HG03571 (cell line): Measurements from ENCODE around the gene NRG3.

Experiments
- ATAC-seq: cut with Tn5 transposase; IDR thresholded peaks from one replicate; pipeline ENCODE4 v1.9.1; 2021; ENCODE audit not compliant: unreplicated experiment

The NRG3 gene

DNA sequence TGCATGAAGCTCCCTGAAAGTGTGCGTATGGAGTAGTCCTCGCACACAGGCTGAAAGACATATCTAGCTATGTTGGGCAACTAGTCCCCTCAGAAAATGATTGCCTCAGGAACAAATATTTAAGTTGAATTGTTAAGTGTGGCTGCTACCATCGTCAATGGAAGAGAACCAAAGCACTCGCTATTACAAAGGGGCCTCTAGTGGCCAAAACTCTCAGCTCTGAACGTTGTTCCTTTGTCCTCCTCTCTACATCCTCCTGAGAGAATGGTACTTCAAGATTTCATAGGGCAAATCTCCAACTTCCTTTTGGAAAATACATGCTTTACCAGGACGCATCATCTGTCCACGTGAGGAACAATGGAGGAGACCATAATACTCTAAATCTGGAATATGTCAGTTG, 209.9 kb downstream of the NRG3 start:
- no peak for ATAC-seq

DNA sequence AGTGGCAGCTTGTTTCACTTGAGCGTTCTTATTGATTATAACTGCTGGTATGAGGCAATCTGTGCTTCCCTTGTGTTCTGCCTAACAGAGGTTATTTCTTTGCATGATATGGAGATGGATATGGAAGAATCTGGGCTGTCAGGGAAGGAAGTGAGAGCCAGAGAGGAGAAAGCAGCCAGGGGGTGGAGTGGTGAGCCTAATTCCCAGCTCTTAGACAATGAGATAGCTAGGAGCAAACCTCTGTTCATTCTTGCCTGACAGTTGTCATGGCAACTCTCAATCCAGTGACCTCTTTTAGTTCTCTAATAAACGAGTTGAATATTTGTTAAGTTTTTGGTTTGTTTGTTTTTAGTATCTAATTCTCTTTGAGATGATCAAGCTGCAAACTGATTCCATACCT, 214.3 kb downstream of the NRG3 start:
- no peak for ATAC-seq

DNA sequence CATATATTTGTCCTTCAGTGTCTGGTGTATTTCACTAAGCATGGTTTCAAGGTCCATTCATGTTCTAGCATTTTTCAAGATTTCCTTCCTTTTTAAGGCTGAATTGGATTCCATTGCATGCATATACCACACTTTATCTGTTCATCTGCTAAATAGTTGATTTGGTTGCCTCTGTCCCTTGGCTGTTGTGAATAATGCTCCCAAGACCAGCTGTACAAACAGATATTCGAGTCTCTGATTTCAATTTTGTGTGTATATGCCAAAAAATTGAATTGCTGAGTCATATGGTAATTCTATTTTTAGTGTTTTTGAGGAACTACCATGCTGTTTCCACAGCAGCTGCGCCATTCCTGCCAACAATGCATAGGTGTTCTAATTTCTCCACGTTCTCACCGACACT, 216.4 kb downstream of the NRG3 start:
- ATAC-seq: no peak

DNA sequence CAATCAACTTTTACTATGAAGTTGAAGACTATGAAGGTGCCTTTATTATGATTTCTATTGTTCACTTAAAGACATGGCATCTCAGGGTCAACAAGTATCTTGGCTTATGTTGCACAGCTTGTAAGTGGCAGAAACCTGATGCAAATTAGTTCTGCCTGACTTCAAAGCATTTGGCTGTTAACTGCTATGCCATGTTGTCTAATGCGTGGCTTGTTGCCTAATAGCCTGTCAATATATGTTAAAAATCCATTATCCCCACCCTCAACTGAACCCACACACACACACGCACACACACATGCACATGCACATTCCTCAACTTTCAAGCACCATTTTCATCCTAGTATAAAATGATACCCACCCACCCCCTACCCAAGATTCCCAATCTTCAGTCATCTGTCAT, 217.1 kb downstream of the NRG3 start:
- no peak for ATAC-seq

DNA sequence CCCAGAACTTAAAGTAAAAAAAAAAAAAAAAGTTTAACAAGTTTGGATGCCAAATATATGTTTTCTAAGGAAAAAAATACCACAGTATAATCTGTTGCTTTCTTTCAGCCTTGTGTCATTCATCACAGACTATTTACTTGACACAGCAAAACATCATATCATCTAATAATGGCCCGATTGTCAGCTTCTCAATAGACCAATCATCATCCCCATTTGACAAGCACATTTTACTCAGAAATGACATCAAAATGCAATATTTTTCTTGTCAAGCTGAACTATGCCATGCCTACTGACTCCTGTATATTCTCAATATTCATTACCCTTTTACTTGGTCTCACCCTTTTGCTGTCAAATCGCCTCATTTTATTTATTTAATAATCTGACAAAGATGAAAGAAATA, 249.7 kb downstream of the NRG3 start:
- ATAC-seq: no peak

DNA sequence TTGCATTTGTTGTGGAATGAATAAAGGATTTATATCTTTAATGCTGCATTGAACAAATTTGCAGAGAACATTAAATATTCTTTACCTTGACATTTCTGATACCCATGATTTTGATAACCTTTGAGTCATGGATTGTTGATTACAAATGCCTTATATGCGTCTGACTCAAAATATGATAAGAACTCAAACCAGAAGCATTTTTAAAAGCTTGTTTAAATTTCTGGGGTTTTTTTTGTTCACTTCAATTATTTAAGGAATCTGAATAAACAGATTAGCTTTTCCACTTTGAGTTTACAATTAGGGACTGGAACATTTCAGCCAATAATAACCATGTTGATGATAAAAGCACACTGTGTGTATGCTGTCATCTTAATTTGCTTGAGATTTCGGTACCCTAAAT, 253.5 kb downstream of the NRG3 start:
- ATAC-seq: no peak

DNA sequence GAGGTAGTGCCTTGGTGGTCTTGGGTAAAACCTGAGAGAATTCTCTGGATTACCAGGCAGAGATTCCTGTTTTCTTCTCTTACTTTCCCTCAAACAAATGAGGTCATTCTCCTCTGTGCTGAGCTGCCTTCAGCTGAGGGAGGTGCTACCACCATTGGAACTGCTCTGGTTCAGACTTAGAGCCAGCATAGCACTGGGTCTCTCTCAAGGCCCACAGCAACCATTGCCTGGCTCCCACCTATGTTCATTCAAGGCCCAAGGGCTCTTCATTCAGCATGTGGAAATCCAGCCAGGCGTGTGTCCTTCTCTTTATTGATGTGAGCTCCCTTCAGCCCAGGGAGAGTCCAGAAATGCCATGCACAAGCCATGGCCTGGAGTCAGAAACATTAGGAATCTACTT, 261.1 kb downstream of the NRG3 start:
- ATAC-seq: no peak

DNA sequence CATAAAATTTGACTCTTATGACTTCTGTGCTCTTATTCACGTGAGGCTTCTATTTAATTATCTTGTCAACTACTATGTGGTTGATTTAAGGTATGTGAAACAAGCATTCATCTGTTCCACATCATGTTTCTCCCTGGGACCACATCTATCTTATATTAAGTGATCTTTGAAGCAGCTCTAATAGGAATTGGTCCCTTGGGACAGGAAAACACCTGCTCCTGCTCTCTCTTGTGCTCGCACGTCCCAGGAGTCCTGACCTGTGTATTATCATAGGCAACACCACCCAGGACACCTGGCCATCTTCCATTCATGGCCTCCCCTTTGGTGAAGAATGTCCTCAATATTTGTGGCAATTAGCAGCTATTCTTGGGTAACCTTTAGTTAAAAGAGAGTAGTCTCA, 269.2 kb downstream of the NRG3 start:
- ATAC-seq: no peak

DNA sequence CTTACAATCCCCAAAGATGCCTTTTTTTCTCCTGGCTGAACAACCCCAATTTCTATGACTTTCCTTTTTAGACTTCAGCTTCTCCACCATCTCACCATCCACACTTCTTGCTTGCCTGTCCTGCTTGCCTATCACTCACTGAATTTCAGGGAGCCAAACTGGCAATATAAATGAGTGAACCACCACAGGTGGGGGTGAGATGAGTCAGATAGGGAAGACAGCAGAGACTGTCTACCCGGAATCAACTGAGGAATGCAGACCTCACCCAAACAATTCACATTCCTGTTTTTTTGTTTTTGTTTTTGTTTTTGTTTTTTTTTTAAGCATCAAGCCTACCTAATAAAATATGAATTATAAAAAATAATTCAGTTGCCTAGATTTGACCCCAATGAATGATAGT, 273.8 kb downstream of the NRG3 start:
- no peak for ATAC-seq

DNA sequence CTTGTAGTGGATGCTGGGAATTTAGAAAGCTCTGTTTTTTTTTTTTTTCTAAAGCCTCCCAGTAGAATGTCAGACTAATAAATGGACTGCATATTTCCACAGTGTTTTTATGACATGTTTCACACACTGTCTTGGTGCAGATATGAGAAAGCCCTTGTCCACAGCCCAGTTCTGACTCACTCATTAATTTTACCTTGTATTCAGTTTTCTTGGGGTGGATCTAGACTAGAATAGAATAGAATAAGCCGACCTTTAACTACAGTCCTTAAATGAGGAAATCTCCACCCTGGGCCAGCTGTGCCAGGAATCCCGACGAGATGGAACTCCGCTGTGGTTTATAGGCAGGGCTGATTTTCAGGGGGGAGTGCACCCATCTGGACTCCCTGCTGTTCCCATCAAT, 274.7 kb downstream of the NRG3 start:
- no peak for ATAC-seq

DNA sequence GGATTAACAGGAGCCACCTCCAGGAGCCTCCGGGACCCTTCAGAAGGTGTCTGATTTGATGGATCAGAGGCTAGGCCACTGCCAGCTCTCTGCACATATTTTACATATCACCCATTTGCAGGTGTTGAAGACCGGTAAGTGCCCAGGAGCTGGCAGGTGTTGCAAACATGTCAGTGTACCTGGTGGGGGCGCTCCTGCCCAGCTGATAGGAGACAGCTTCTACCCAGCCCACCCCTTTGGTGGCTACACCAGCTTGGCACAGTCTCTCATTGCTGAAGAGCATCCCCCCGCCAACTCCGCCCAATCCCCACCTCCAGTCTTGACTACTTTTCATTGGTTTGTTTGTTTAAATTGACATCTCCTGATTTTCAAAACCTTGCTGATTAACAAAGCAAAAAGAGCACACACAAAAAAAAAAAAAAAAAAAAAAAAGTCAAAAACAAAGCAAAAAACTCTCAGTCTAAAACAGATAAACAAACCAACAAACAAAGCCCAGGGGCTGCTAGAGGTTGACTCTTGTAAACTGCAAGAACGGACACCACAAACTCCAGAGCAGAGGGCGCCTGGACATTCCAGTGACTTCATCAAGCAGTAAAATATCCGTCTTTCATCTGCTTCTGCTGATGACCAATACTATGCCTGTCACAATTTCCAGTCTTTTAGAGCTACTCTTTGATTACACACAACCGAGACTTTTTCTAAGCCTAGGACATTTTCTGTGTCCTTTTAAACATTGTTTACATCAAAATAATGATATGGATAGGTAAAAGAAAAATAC, 275.3 kb downstream of the NRG3 start:
- ATAC-seq: no peak

DNA sequence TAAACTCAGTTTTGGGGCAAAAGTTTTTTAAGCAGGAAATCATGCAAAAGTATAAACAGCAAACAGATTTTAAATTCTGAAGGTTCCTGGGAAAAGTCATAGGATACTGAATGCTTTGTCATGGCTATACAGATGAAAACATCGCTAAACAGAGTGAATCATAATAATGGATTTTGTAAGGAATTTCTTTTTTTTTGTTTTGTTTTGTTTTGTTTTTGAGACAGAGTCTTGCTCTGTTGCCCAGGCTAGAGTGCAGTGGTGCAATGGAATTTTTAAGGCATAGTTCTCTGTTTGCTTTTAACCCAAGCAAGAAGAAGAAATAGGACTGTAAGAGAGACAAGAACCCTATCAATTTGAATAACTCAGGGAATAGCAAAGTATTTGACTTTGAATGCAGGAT, 285.3 kb downstream of the NRG3 start:
- no peak for ATAC-seq

DNA sequence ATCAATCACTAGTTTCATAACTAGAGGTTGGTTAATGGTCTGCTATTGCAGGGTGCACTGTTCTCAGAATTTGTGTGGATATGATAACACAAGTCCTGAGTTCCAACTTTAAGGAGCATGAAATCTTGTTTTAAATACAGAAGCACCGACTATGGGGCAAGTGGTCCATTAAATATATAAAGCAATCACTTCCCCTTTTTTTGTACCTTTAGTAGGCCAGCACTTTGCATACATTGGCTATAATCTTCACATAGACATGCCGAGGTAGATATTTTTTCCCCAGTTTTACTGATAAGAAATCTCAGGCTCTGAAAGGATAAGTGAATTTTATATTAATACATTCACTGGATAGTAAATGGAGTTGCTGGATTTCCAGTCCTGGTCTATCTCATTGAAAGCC, 286.3 kb downstream of the NRG3 start:
- no peak for ATAC-seq

DNA sequence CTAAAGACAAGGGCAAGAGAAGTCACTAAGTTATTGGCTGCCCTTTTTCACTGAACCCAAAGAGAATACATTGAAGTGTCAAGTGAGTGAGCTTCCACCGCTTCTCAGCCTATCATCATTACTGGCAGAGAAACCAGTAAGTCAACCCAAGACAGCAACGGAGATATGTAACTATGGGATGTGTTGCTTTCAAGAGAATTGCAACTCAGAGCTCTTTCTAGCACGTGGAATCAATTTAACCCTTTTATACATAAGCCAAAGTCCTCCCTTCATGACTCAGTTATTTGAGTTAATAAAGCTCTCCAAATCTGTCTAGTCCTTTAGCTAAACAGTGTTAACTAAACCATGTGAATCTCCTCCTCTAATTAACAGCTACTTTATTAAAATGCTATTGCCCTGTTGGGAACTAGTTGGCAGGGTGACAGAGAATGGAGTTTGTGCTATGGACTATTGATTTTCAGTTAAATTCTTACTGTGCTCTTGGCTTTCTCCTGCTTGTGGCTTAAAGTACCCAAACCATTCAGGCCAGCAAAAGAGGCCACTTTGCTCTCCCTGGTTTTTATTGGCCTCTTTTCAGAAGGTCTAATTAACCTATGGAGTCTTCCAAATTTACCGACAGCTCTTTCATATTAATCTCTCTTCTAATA, 287.7 kb downstream of the NRG3 start:
- no peak for ATAC-seq

DNA sequence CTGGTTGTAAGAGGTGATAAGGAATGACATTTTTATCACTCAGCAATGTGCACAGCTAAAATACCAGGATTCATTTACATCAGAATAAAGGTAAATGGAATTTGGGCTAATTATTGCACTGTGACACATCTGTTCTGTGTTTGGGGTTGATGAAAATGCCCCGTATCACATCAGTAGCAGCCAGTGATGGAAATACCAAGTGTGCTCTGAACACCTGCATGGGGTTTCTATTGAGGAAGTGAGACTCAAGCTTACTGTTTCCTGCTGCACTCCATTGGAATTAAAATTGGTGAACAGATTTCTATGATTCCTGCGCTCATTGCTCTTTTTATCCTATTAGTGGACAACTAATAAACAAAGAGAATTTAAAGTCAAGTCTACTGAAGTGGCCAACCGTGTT, 296.9 kb downstream of the NRG3 start:
- ATAC-seq: no peak

DNA sequence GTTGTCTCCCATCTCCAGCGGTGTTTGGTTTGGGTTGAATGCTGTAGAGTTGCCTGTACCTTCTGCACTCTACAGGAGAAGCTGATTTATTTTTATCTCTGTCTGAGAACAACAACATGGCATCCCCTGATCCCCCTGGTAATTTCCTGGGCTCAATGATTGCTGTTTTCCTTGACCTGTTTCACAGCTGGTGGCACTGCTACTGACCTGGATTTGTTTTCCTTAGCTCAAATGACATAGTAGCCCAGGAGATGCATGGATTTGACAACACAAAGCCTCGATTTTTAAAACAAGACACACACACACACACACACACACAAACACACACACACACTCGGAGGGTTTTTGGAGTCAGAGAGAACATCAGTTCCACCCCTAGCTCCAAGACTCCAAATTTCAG, 301.6 kb downstream of the NRG3 start:
- ATAC-seq: no peak

DNA sequence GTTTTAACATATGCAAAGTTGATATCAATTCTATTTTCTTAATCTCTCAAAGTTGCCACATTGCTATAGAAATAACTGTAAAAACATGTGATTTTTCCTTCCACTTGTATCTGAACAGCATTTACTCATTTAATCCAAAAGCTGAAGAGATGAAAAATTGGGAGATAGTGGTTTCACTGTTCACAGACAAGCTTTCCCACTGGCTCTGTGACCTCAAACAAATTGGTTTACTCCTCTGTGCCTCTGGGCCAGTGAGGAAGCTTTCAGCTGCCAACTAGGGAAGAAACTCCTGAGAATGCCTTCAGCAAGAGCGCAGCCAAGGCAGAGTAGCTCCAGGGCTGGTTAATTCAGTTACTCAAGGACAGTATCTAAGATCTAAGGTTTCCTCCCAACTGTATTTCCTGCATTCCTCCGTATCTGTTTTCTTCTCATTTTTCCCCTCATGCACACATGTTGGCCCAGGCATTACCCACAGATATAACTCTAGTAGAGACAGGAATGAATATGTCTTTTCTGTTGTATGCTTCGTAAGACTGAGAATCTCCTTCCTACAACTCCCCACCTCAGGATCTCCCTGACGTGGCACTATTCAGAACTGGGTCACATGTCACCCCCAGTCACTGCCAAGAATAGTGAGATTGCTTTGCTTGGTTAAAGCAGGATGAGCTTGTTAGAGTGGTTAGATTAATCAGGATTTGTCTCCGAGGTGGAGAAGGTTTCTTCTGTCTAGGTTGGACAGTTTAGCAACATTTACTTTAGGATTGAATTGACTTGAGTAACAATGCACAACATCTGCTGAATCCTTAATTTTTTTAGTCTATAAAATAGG, 315.7 kb downstream of the NRG3 start:
- ATAC-seq: no peak

DNA sequence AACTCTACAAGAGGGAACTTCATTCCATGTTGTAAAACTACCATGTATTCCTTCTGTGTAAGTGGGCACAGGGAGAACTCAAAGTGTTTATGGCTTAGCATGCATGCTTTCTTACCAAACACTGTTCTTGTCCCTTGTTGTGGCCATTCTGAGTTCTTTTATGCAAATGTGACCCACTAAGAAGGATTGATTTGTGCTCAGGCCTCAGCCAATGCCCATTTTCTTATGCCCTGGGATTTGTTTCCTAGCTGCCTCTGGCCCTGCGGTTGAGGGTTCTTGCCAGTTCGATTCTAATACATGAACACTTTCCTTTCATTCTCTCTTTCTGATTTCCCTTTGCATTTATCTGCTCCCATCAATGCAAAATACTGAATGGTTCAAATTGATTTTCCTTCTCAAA, 316.7 kb downstream of the NRG3 start:
- no peak for ATAC-seq

DNA sequence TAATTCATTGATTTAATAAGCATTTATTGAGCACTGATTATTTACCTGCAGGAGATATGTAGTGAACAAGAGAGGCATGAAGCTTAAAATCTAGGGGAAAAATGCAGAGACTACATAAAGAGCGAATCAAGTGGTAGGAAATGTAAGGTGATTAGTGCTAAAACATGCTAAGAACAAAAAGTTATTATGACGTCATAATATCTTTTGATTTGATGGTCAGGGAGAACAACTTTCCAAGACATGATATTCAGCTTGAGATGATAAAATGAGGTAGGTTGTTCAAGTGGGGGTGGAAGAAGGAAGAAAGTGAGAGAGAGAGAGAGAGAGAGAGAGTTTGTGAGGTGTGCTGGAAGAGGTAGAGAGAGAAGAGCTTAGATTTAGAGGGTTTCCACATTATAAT, 317.7 kb downstream of the NRG3 start:
- no peak for ATAC-seq

DNA sequence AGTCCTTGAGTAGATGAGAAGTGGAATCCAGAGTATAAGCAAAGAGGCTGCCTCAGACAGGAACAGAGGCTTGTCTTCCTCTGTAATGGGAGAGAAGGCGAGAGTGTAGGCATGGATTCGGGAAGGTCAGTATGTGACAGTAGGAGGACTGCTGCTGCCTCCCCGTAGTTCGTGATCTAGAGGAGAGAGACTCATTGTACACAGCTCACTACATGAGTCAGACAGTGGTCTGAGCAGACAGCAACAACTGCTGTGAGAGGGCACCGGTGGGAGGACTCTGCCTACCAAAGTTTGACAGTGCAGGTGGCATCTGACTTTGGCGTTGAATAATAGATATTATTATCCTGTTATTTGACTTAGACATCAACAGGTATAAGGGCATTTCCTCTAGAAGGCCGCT, 319.4 kb downstream of the NRG3 start:
- no peak for ATAC-seq

DNA sequence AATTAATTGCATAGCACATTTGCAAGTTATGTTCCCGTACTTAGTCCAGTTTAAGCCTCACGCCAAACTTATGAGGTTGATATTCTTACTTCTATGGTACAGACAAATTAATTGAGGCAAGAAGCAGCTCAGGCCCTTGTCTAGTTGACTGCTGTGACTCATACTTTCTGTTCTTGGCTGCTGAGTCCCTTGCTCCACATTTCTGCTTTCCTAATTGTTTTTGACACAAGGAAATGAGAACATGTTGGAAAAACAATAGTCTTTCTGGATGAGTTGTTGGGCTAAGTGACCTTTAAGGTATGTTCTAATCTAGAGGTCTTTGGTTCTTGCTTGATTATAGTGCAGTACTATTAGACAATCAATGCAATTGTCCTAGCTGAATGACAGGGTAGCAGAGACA, 331.8 kb downstream of the NRG3 start:
- ATAC-seq: no peak

DNA sequence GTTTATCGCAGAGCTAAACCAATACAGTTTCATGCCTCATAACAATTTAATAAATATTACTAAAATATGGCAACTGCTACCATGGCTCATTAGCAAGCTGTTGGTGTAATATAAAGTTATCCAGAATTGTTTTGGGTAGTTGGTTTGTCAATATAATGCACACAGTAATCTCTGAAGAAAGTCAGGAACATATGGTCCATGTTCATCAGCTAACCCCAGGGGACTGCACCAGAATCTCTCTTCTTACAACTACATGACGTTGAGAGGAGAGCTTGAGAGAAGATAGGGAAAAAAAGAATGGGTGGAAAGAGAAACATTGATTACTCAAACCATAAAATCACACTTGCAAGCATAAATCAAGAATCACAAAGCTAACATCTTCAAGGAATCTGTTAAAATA, 333.7 kb downstream of the NRG3 start:
- ATAC-seq: no peak
